Measurements from ENCODE around the gene AACS. TPM values are rescaled to one million over a fixed set of nuclear protein-coding genes. Genes with fewer than 3 reads are reported as not detected.

AACS gene
- total and polyA plus RNA-seq, 2 of the 8 experiments (the other 6 are each of a cell fraction or from before 2014, with no cell fraction given) = 51.9 to 52.4 TPM

- no peak overlapping the region for H4K91ac ChIP-seq (replicated peaks; ENCODE audit: insufficient read length, low read length)
- POLR2A ChIA-PET (ENCODE audit: partially characterized antibody) = interaction anchor here (0.6 to 1.5 kb wide), 3 partner anchors 14 to 77 kb away, joined by 3 to 4 read pairs (median 3); partner anchors contain the start of gene BRI3BP
- H2AFZ ChIP-seq (ENCODE audit: low read length) = no peak overlapping the region
- H3K4me1 ChIP-seq (replicated peaks in 1 of 4; ENCODE audit: control insufficient read depth in 3 of 4, insufficient read depth in 4 of 4, low read length in 3 of 4) = peaks cover 0 to 9% (median 3%) of the 10 kb centered on the region in 4 experiments; a peak in 2 of 7 replicates
- no peak overlapping the region for H2BK12ac ChIP-seq (ENCODE audit: low read depth, low read length)
- no peak overlapping the region for H2BK120ac ChIP-seq (replicated peaks; ENCODE audit: low read depth, low read length)
- no peak overlapping the region for H3K18ac ChIP-seq (ENCODE audit: extremely low read depth, low read length)
- H2BK15ac ChIP-seq (ENCODE audit: low read length) = no peak overlapping the region
- FAIRE-seq (no peak), DNase-seq (ENCODE audit: low read depth in 1 of 2, low spot score in 2 of 2) (no peak)
- no peak overlapping the region for H3K23ac ChIP-seq (ENCODE audit: insufficient read length)
- H3K79me2 ChIP-seq (ENCODE audit: control insufficient read depth in 1 of 2, insufficient read depth in 2 of 2, low read length in 2 of 2) = peaks cover 3 to 59% of the 10 kb centered on the region in 2 experiments; a peak in 3 of 4 replicates
- no peak overlapping the region for H3K4me2 ChIP-seq (ENCODE audit: insufficient read depth in 1 of 2, low read depth in 2 of 2, low read length in 2 of 2)
- no peak overlapping the region for H4K5ac ChIP-seq (ENCODE audit: insufficient read length, low read depth, low read length)
- CTCF ChIA-PET (ENCODE audit: partially characterized antibody) = interaction anchor here (1.0 to 2.0 kb wide), 4 partner anchors 17 to 131 kb away, joined by 3 to 7 read pairs (median 5); no protein-coding TSS in a partner anchor
- H3K9ac ChIP-seq (replicated peaks in 1 of 4; ENCODE audit: extremely low read depth in 1 of 4, low read depth in 3 of 4, low read length in 3 of 4) = no peak overlapping the region
- H3K79me1 ChIP-seq (ENCODE audit: low read depth, low read length) = peaks cover 18% of the 10 kb centered on the region
- H3K27ac ChIP-seq (ENCODE audit: low read depth, low read length) = no peak overlapping the region
- no peak overlapping the region for H3K56ac ChIP-seq (replicated peaks; ENCODE audit: insufficient read length, low read depth, low read length)
- no peak overlapping the region for H3K14ac ChIP-seq (ENCODE audit: insufficient read length)
- peaks cover 3 to 15% (median 9%) of the 10 kb centered on the region in 4 experiments; a peak in 7 of 8 replicates for H3K36me3 ChIP-seq (ENCODE audit: control insufficient read depth in 2 of 4, insufficient read depth in 4 of 4, low read length in 3 of 4)
- no peaks in the 10 kb centered on the region for H3K23me2 ChIP-seq (ENCODE audit: low read depth, low read length)
- WGBS, 2 experiments (ENCODE audit: extremely low coverage in 1 of 2, insufficient coverage in 1 of 2, insufficient read length in 1 of 2, insufficient replicate concordance in 2 of 2, low coverage in 1 of 2, low lambda C conversion rate in 2 of 2, missing lambda C conversion rate in 1 of 2) = 95% methylated on average over 12 of the region's 12 CpGs; no CpG with 5 or more reads in 1 of the 2 experiments
- no peak overlapping the region for H2BK20ac ChIP-seq (ENCODE audit: low read length)
- H4K20me1 ChIP-seq (replicated peaks in 1 of 2; ENCODE audit: control insufficient read depth in 1 of 2, insufficient read depth in 2 of 2, low read length in 2 of 2) = peaks cover 19 to 22% of the 10 kb centered on the region in 2 experiments
- no peak overlapping the region for H3K4me3 ChIP-seq (ENCODE audit: extremely low read depth in 1 of 4, insufficient read depth in 2 of 4, low read depth in 3 of 4, low read length in 4 of 4)
- H3K9me3 ChIP-seq (ENCODE audit: insufficient read depth in 2 of 2, low read depth in 1 of 2, low read length in 1 of 2) = no peaks in the 10 kb centered on the region
- no peak overlapping the region for H2AK5ac ChIP-seq (ENCODE audit: low read depth, low read length)
- no peak overlapping the region for H4K8ac ChIP-seq (ENCODE audit: extremely low read depth, insufficient read depth, low read length)
- H3K27me3 ChIP-seq (replicated peaks in 1 of 4; ENCODE audit: control insufficient read depth in 3 of 4, extremely low read depth in 1 of 4, insufficient read depth in 3 of 4, low read length in 3 of 4) = no peaks in the 10 kb centered on the region
- H3K4ac ChIP-seq (replicated peaks; ENCODE audit: insufficient read length, low read depth, low read length) = no peak overlapping the region
- no peak overlapping the region; the same call in 1 of the 2 replicates for H2BK5ac ChIP-seq (ENCODE audit: low read depth, low read length)
- no peak for TF ChIP-seq SIRT6 (IDR thresholded peaks at IDR 0.05; ENCODE audit: low read length)
- TF ChIP-seq RBBP5 (IDR thresholded peaks at IDR 0.05; ENCODE audit: borderline replicate concordance, low read depth, low read length) = no peak
- TF ChIP-seq SP1 (IDR thresholded peaks at IDR 0.05; ENCODE audit: low read depth, low read length) = no peak
- TF ChIP-seq JUN (IDR thresholded peaks at IDR 0.05; ENCODE audit: low read depth, low read length) = no peak
- no peak for TF ChIP-seq YY1 (IDR thresholded peaks at IDR 0.05; ENCODE audit: low read depth, low read length)
- TF ChIP-seq ASH2L (IDR thresholded peaks at IDR 0.05; ENCODE audit: low read length) = no peak
- no peak for TF ChIP-seq NRF1 (IDR thresholded peaks at IDR 0.05; ENCODE audit: low read depth, low read length)
- no peak for TF ChIP-seq CBX8 (IDR thresholded peaks at IDR 0.05; ENCODE audit: borderline replicate concordance, low read depth, low read length)
- no peak for TF ChIP-seq USF2 (IDR thresholded peaks at IDR 0.05; ENCODE audit: low read length)
- no peak for TF ChIP-seq TAF1 (IDR thresholded peaks at IDR 0.05; ENCODE audit: low read depth, low read length)
- no peak for TF ChIP-seq EZH2 (IDR thresholded peaks at IDR 0.05; ENCODE audit: low read depth, low read length, severe bottlenecking)
- no peak for TF ChIP-seq POU5F1 (IDR thresholded peaks at IDR 0.05; ENCODE audit: low read depth, low read length)
- TF ChIP-seq CHD1 (IDR thresholded peaks at IDR 0.05; ENCODE audit: low read depth, low read length) = no peak
- no peak for TF ChIP-seq FOSL1 (IDR thresholded peaks at IDR 0.05; ENCODE audit: insufficient read depth, low read depth, low read length)
Observed at GRCh38 chr12:125071456-125071855, 6.2 kb downstream of the AACS start.

All from H1 (cell line).